NCI-H2107 treated with DMSO at 0.1 percent for 48 hours (cell line): ENCODE data around the gene TSG101.

Experiments used
- DNase-seq: peaks from one replicate; lab custom pipeline; 2025; ENCODE audit not compliant: unreplicated experiment; lab: John Stamatoyannopoulos, UW

TSG101 gene

GRCh38 chr11:18493310-18493709 lies 33.4 kb downstream of the TSG101 start:
- no peak for DNase-seq

GRCh38 chr11:18492888-18493287 lies 33.9 kb downstream of the TSG101 start:
- no peak for DNase-seq

- no peak for DNase-seq
Observed at GRCh38 chr11:18491924-18492323, 34.8 kb downstream of the TSG101 start.

- DNase-seq, result no peak
Observed at GRCh38 chr11:18490736-18491485, 35.8 kb downstream of the TSG101 start.

- DNase-seq, result no peak
Observed at GRCh38 chr11:18490319-18490718, 36.4 kb downstream of the TSG101 start.

- DNase-seq, result no peak
Observed at GRCh38 chr11:18485913-18486528, 40.7 kb downstream of the TSG101 start.

GRCh38 chr11:18479063-18479462 lies 47.7 kb downstream of the TSG101 start:
- DNase-seq, result no peak

GRCh38 chr11:18472587-18472986 lies 54.2 kb downstream of the TSG101 start:
- DNase-seq, result no peak

GRCh38 chr11:18471995-18472394 lies 54.7 kb downstream of the TSG101 start:
- DNase-seq, result no peak

- DNase-seq, result no peak
Observed at GRCh38 chr11:18468961-18469360, 57.8 kb downstream of the TSG101 start.

GRCh38 chr11:18468059-18468458 lies 58.7 kb downstream of the TSG101 start:
- no peak for DNase-seq

GRCh38 chr11:18466402-18466801 lies 60.3 kb downstream of the TSG101 start:
- DNase-seq, result no peak

- DNase-seq, result no peak
Observed at GRCh38 chr11:18463439-18463838, 63.3 kb downstream of the TSG101 start.

- DNase-seq, result no peak
Observed at GRCh38 chr11:18461909-18462308, 64.8 kb downstream of the TSG101 start.

GRCh38 chr11:18459634-18460033 lies 67.1 kb downstream of the TSG101 start:
- no peak for DNase-seq

GRCh38 chr11:18457450-18457849 lies 69.3 kb downstream of the TSG101 start:
- no peak for DNase-seq

- DNase-seq, result no peak
Observed at GRCh38 chr11:18455686-18456372, 70.9 kb downstream of the TSG101 start, which contains the start of gene LDHAL6A. Gene LDHAL6A (plus strand): TSS chr11:18455856. CDS start chr11:18456681, 825 bp downstream.

- no peak for DNase-seq
Observed at GRCh38 chr11:18452927-18453326, 73.8 kb downstream of the TSG101 start.

GRCh38 chr11:18449251-18449650 lies 77.5 kb downstream of the TSG101 start:
- DNase-seq, result no peak

- no peak for DNase-seq
Observed at GRCh38 chr11:18438691-18439090, 88.1 kb downstream of the TSG101 start.
